K562 (cell line): ENCODE data around the gene KRTAP16-1. TPM values are rescaled to one million over a fixed set of nuclear protein-coding genes. Genes with fewer than 3 reads are reported as not detected.

Source experiments
- NFIC ChIP-seq: fragments of 450-650 bp; IDR thresholded peaks from 2 replicates; pipeline ENCODE4 v1.6.1; 2017; ENCODE audit warnings: mild to moderate bottlenecking, inconsistent platforms
- ZNF146 ChIP-seq: IDR thresholded peaks from one replicate; pipeline ENCODE4 v1.6.1; 2018; ENCODE audit warnings: missing compliant biosample characterization; ENCODE audit not compliant: unreplicated experiment
- polyA plus RNA-seq, 8 experiments: library from polyadenylated mRNA; depleted of rRNA in 4 of 8; stranded (reverse) in 5 of 8; unstranded in 3 of 8; fragments of >200 nt; fragmentation: Nextera tagmentation in 2 of 8; fragmentation: Illumina TruSeq in 1 of 8; extraction: Ambion mirVana in 2 of 8; extraction: Trizol in 1 of 8; gene quantifications; 2 replicates each; pipeline versions ENCODE4 v1.2.1 to v1.2.3, GENCODE V29; 2011 to 2014; ENCODE audit warnings: inconsistent platforms in 1 of 8, missing spikeins in 1 of 8
- total RNA-seq, 7 experiments: library from RNA; depleted of rRNA in 6 of 7; stranded (reverse); fragments of >200 nt in 6 of 7; fragmentation: Illumina TruSeq in 2 of 7; extraction: Trizol in 2 of 7; gene quantifications; 2 replicates each; pipeline versions ENCODE4 v1.2.1 to v1.2.3, GENCODE V29; 2011 to 2021; ENCODE audit warnings: low replicate concordance in 1 of 7
- TF ChIP-seq, protein P1 (sequence below), 2 experiments: fragments of 450-650 bp in 1 of 2; sonication (generic) in 1 of 2; formaldehyde crosslinking in 1 of 2; IDR thresholded peaks; 2 replicates each; pipeline versions ENCODE4 v1.7.1 to v1.9.0; 2016 to 2022; ENCODE audit warnings: inconsistent platforms in 1 of 2, mild to moderate bottlenecking in 1 of 2, missing genetic modification reagents in 1 of 2

KRTAP16-1 gene
- total and polyA plus RNA-seq, 9 of the 15 experiments (the other 6 are each of a cell fraction or from before 2014, with no cell fraction given) = not detected

DNA sequence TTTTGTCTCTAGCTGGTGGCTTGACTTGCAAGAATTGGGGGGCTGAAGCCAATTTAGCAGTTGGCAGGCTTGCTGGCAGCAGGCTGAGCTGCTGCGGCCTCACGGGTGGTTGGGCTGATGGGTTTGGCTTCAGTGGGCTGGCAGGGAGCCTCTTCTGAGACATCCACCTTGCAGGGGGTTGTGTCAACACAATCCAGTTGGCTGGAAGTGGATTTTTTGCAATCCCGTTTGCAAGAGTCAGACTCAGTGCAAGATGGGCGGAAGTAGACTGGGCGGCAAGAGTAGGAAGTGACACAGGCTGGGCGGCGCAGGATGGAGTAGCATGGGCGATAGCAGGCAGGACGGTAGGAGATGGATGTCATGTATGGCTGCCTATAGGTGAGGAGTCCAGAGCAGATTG is 1.5 kb downstream of the KRTAP16-1 start (continued):
- TF ChIP-seq, protein P1, sequence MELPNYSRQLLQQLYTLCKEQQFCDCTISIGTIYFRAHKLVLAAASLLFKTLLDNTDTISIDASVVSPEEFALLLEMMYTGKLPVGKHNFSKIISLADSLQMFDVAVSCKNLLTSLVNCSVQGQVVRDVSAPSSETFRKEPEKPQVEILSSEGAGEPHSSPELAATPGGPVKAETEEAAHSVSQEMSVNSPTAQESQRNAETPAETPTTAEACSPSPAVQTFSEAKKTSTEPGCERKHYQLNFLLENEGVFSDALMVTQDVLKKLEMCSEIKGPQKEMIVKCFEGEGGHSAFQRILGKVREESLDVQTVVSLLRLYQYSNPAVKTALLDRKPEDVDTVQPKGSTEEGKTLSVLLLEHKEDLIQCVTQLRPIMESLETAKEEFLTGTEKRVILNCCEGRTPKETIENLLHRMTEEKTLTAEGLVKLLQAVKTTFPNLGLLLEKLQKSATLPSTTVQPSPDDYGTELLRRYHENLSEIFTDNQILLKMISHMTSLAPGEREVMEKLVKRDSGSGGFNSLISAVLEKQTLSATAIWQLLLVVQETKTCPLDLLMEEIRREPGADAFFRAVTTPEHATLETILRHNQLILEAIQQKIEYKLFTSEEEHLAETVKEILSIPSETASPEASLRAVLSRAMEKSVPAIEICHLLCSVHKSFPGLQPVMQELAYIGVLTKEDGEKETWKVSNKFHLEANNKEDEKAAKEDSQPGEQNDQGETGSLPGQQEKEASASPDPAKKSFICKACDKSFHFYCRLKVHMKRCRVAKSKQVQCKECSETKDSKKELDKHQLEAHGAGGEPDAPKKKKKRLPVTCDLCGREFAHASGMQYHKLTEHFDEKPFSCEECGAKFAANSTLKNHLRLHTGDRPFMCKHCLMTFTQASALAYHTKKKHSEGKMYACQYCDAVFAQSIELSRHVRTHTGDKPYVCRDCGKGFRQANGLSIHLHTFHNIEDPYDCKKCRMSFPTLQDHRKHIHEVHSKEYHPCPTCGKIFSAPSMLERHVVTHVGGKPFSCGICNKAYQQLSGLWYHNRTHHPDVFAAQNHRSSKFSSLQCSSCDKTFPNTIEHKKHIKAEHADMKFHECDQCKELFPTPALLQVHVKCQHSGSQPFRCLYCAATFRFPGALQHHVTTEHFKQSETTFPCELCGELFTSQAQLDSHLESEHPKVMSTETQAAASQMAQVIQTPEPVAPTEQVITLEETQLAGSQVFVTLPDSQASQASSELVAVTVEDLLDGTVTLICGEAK (IDR thresholded peaks at IDR 0.05) = 0 out of 2 replicates have a peak, but pooled peaks have one; percentile 29
- TF ChIP-seq, protein P1 (CRISPR knock-in tag; IDR thresholded peaks at IDR 0.05) = no peak
- TF ChIP-seq NFIC (no peak), ZNF146 (CRISPR knock-in tag) (no peak)
